ENCODE measurements around the gene EVPL.

Gene EVPL

GRCh38 chr17:75959051-75959838, 67.9 kb downstream of the EVPL start:
- DNase-seq = no peak

Data from retina (tissue), 1 donor.